OCI-LY1 (cell line): ENCODE data around the gene SPOPL.

ENCODE experiments used
- CTCF ChIP-seq: fragments of 200-600 bp; sonication (generic), shearing (Covaris generic); IDR thresholded peaks from 2 replicates; pipeline ENCODE4 v1.5.1; 2017; ENCODE audit warnings: mild to moderate bottlenecking, antibody characterized with exemption, low read length, moderate library complexity, mixed read lengths
- EZH2 ChIP-seq: fragments of 200-600 bp; sonication (generic), shearing (Covaris generic); IDR thresholded peaks from 2 replicates; pipeline ENCODE4 v1.8.0; 2017; ENCODE audit warnings: borderline replicate concordance, mixed run types, mild to moderate bottlenecking, antibody characterized with exemption, low read length, moderate library complexity, mixed read lengths

- TF ChIP-seq CTCF = no peak
- TF ChIP-seq EZH2 = no peak
Observed at GRCh38 chr2:138503087-138503442, 1.5 kb downstream of the SPOPL start.
